HG02798 (cell line): ENCODE measurements around the gene RASGRP3.

Experiments used
- ATAC-seq: cut with Tn5 transposase; IDR thresholded peaks from one replicate; pipeline ENCODE4 v1.9.1; 2021; ENCODE audit warnings: mild to moderate bottlenecking; ENCODE audit not compliant: unreplicated experiment, poor library complexity

RASGRP3 gene

GRCh38 chr2:33513480-33513879 lies 37.0 kb downstream of the RASGRP3 start:
- no peak for ATAC-seq

GRCh38 chr2:33516456-33516995 lies 40.1 kb downstream of the RASGRP3 start:
- ATAC-seq = no peak

GRCh38 chr2:33518200-33518599 lies 41.8 kb downstream of the RASGRP3 start:
- no peak for ATAC-seq

- no peak for ATAC-seq
Measured at GRCh38 chr2:33518929-33519328, 42.5 kb downstream of the RASGRP3 start.

GRCh38 chr2:33521791-33522281 lies 45.4 kb downstream of the RASGRP3 start:
- ATAC-seq = no peak

- ATAC-seq = no peak
Measured at GRCh38 chr2:33522576-33522975, 46.1 kb downstream of the RASGRP3 start.

- no peak for ATAC-seq
Measured at GRCh38 chr2:33525666-33526065, 49.2 kb downstream of the RASGRP3 start.

- ATAC-seq = no peak
Measured at GRCh38 chr2:33526132-33526531, 49.7 kb downstream of the RASGRP3 start.

- ATAC-seq = no peak
Measured at GRCh38 chr2:33526921-33527320, 50.5 kb downstream of the RASGRP3 start.

GRCh38 chr2:33528441-33528950 lies 52.0 kb downstream of the RASGRP3 start:
- ATAC-seq = no peak

GRCh38 chr2:33529771-33530481 lies 53.5 kb downstream of the RASGRP3 start:
- peak; percentile 34 for ATAC-seq

- peak; percentile 50 for ATAC-seq
Measured at GRCh38 chr2:33530690-33531548, 54.5 kb downstream of the RASGRP3 start.

- no peak for ATAC-seq
Measured at GRCh38 chr2:33531549-33532059, 55.2 kb downstream of the RASGRP3 start.

- no peak for ATAC-seq
Measured at GRCh38 chr2:33532146-33532545, 55.7 kb downstream of the RASGRP3 start.

GRCh38 chr2:33532966-33533365 lies 56.5 kb downstream of the RASGRP3 start:
- ATAC-seq = no peak

GRCh38 chr2:33535421-33535820 lies 59.0 kb downstream of the RASGRP3 start:
- ATAC-seq = no peak

- ATAC-seq = no peak
Measured at GRCh38 chr2:33541243-33541642, 64.8 kb downstream of the RASGRP3 start.

- no peak for ATAC-seq
Measured at GRCh38 chr2:33550206-33550605, 73.8 kb downstream of the RASGRP3 start.

GRCh38 chr2:33552758-33553461 lies 76.5 kb downstream of the RASGRP3 start:
- ATAC-seq = no peak

GRCh38 chr2:33555681-33556080 lies 79.2 kb downstream of the RASGRP3 start:
- no peak for ATAC-seq
